K562 (cell line): Measurements from ENCODE around the gene SLC9C2. TPM values are rescaled to one million over a fixed set of nuclear protein-coding genes. Genes with fewer than 3 reads are reported as not detected.

Experiments
- ARHGAP35 ChIP-seq: fragments of 450-650 bp; IDR thresholded peaks from 2 replicates; pipeline ENCODE4 v1.6.1; 2018; ENCODE audit not compliant: partially characterized antibody
- ATF7 ChIP-seq: fragments of 450-650 bp; IDR thresholded peaks from 2 replicates; pipeline ENCODE4 v1.7.1; 2014; ENCODE audit warnings: mild to moderate bottlenecking, moderate library complexity
- HMG20A ChIP-seq: fragments of 450-650 bp; formaldehyde crosslinking; conservative IDR thresholded peaks from 2 replicates; pipeline ENCODE4 v1.4.0; 2020; ENCODE audit warnings: mild to moderate bottlenecking, mixed read lengths
- KLF13 ChIP-seq: fragments of 450-650 bp; IDR thresholded peaks from 2 replicates; pipeline ENCODE4 v1.6.1; 2016; ENCODE audit warnings: missing genetic modification characterization, low read depth, mild to moderate bottlenecking, missing compliant biosample characterization, moderate library complexity, borderline replicate concordance
- L3MBTL2 ChIP-seq: fragments of 450-650 bp; IDR thresholded peaks from 2 replicates; pipeline ENCODE4 v1.6.1; 2016; ENCODE audit warnings: mild to moderate bottlenecking, moderate library complexity
- NFIC ChIP-seq: fragments of 450-650 bp; IDR thresholded peaks from 2 replicates; pipeline ENCODE4 v1.6.1; 2017; ENCODE audit warnings: mild to moderate bottlenecking, inconsistent platforms
- SREBF1 ChIP-seq: fragments of 150-350 bp; IDR thresholded peaks from 2 replicates; pipeline ENCODE4 v1.6.1; 2014; ENCODE audit warnings: antibody characterized with exemption, low read depth, low read length, borderline replicate concordance
- TBL1XR1 ChIP-seq, 2 experiments: IDR thresholded peaks; 2 replicates each; pipeline ENCODE4 v1.6.1; 2012; ENCODE audit warnings: improper control_type of control experiment in 2 of 2, low read length in 2 of 2, mild to moderate bottlenecking in 1 of 2
- ZNF584 ChIP-seq: fragments of 200-800 bp; sonication (Bioruptor generic); IDR thresholded peaks from 2 replicates; pipeline ENCODE4 v1.6.1; 2016; ENCODE audit warnings: low read depth, mild to moderate bottlenecking, missing genetic modification characterization, missing compliant biosample characterization
- ZNF830 ChIP-seq: fragments of 250-450 bp; sonication (Bioruptor Pico); IDR thresholded peaks from 2 replicates; pipeline ENCODE4 v1.5.0; 2021; ENCODE audit warnings: mild to moderate bottlenecking
- polyA plus RNA-seq, 8 experiments: library from polyadenylated mRNA; depleted of rRNA in 4 of 8; stranded (reverse) in 5 of 8; unstranded in 3 of 8; fragments of >200 nt; fragmentation: Nextera tagmentation in 2 of 8; fragmentation: Illumina TruSeq in 1 of 8; extraction: Ambion mirVana in 2 of 8; extraction: Trizol in 1 of 8; gene quantifications; 2 replicates each; pipeline versions ENCODE4 v1.2.1 to v1.2.3, GENCODE V29; 2011 to 2014; ENCODE audit warnings: inconsistent platforms in 1 of 8, missing spikeins in 1 of 8
- total RNA-seq, 7 experiments: library from RNA; depleted of rRNA in 6 of 7; stranded (reverse); fragments of >200 nt in 6 of 7; fragmentation: Illumina TruSeq in 2 of 7; extraction: Trizol in 2 of 7; gene quantifications; 2 replicates each; pipeline versions ENCODE4 v1.2.1 to v1.2.3, GENCODE V29; 2011 to 2021; ENCODE audit warnings: low replicate concordance in 1 of 7
- TF ChIP-seq, protein P1 (sequence below): sonication (generic); formaldehyde crosslinking; IDR thresholded peaks from 2 replicates; pipeline ENCODE4 v1.8.0; 2022; ENCODE audit warnings: mild to moderate bottlenecking, missing genetic modification reagents

The SLC9C2 gene
- total and polyA plus RNA-seq, 9 of the 15 experiments (the other 6 are each of a cell fraction or from before 2014, with no cell fraction given) = 0.11 to 0.22 (median 0.15) TPM; not detected in 5

DNA sequence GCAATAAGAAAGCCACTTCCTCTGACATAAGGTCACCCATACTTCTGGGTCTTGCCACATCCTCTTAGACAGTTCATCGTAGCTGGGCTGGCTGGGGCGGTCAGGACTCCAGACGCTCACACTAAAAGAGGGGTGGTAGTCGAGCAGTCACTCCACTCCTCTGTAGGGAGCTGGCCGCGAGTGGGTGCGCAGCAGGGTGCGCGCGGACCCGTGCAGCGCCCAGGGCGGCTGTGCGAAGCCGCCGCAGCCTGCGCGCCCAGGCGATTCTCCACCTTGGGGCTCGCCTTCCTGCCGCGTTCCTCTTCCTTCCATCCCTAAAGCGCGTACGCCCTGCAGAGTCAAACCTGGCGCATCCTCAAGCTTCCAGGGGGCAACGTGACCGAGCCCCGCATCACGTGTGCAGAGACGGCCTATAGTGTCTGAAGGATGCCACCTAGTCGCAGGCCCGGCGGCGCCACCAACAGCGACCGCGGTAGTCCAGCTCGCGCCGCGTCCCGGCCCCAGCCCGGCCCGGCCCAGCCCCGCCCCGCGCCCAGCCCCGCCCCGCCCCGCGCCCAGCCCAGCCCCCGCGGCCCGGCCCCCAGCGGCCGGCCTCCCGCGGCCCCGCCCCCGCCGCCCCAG lies 126.1 kb downstream of the SLC9C2 start (continued):
- TF ChIP-seq KLF13 (peak; percentile 19; the same call in 1 of the 2 replicates), SREBF1 (no peak), TBL1XR1 (IDR thresholded peaks at IDR 0.05; ENCODE audit: low read length in 2 of 2) (no peak), NFIC (no peak; the same call in 1 of the 2 replicates), HMG20A (CRISPR knock-in tag) (no peak), ZNF584 (CRISPR knock-in tag) (0 out of 2 replicates have a peak, but pooled peaks have one; percentile 26), ATF7 (peak; percentile 26; the same call in 1 of the 2 replicates), ARHGAP35 (no peak), ZNF830 (CRISPR knock-in tag) (0 out of 2 replicates have a peak, but pooled peaks have one; percentile 71), L3MBTL2 (peak; percentile 89)
- TF ChIP-seq, protein P1, sequence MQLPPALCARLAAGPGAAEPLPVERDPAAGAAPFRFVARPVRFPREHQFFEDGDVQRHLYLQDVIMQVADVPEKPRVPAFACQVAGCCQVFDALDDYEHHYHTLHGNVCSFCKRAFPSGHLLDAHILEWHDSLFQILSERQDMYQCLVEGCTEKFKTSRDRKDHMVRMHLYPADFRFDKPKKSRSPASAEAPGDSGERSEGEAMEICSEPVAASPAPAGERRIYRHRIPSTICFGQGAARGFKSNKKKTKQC (CRISPR knock-in tag) = peak; percentile 78; the same call in 1 of the 2 replicates
- TF ChIP-seq, all 486 proteins: peak for 124
